ENCODE measurements around the gene SRP9.
"Not testable (repeated sequence)": the region's sequence is repeated elsewhere in the genome, so short reads cannot be mapped to it uniquely, and the experiment has no call there.

Gene SRP9

DNA sequence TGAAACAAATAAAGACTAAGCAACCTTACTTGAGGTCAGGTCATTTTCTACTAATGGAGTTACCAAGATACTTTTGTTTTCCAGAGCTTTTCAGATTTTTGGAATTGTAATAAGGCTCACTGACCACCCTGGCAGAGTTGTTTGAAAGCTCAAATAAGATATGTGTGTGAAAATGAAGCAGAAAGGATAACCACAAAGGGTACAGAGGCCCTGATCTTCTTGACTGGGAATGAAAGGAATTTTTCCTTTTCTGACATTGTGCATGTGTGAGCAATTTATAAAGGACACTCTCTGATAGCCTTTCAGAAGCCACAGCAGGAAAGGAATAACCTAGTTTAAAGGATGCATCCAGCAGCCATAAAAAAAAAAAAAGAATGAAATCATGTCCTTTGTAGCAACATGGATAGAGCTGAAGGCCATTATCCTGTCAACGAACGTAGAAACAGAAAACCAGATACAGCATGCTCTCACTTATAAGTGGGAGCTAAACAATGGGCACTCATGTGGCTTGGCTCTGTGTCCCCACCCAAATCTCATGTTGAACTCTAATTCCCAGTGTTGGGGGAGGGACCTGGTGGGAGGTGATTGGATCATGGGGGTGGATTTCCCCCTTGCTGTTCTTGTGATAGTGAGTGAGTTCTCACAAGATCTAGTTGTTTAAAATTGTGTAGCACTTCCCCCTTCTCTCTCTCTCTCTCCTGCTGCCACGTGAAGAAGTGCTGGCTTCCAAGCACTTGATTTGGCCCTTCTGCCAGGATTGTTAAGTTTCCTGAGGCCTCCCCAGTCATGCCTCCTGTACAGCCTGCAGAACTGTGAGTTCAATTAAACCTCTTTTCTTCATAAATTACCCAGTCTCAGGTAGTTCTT is 3.1 kb upstream of the SRP9 start:
- TF ChIP-seq, protein P1, sequence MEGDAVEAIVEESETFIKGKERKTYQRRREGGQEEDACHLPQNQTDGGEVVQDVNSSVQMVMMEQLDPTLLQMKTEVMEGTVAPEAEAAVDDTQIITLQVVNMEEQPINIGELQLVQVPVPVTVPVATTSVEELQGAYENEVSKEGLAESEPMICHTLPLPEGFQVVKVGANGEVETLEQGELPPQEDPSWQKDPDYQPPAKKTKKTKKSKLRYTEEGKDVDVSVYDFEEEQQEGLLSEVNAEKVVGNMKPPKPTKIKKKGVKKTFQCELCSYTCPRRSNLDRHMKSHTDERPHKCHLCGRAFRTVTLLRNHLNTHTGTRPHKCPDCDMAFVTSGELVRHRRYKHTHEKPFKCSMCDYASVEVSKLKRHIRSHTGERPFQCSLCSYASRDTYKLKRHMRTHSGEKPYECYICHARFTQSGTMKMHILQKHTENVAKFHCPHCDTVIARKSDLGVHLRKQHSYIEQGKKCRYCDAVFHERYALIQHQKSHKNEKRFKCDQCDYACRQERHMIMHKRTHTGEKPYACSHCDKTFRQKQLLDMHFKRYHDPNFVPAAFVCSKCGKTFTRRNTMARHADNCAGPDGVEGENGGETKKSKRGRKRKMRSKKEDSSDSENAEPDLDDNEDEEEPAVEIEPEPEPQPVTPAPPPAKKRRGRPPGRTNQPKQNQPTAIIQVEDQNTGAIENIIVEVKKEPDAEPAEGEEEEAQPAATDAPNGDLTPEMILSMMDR (IDR thresholded peaks at IDR 0.05; ENCODE audit: low read depth, low read length), result no peak

DNA sequence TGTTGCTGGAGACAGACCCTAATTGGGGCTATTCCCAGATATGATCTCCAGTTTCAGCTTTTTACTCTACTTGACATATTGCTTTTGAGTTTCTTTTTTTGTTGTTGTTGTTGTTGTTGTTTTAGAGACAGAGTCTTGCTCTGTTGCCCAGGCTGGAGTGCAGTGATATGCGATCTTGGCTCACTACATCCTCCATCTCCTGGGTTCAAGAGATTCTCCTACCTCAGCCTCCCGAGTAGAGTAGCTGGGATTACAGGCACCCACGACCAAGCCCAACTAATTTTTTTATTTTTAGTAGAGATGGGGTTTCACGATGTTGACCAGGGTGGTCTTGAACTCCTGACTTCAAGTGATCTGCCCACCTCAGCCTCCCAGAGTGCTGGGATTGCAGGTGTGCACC is 1.3 kb upstream of the SRP9 start:
- TF ChIP-seq, protein P1 (IDR thresholded peaks at IDR 0.05; ENCODE audit: low read depth, low read length), result no peak
- no peak for DNase-seq (ENCODE audit: low read depth in 2 of 2)
- no peak overlapping the region for H3K4me3 ChIP-seq (replicated peaks in 1 of 2; ENCODE audit: low read depth in 2 of 2, low read length in 2 of 2)

More for the DNA sequence above, 3.1 kb upstream of the SRP9 start:
- no peak for DNase-seq (ENCODE audit: low read depth in 2 of 2)
- H3K4me3 ChIP-seq (replicated peaks in 1 of 2; ENCODE audit: low read depth in 2 of 2, low read length in 2 of 2), result no peak overlapping the region

DNA sequence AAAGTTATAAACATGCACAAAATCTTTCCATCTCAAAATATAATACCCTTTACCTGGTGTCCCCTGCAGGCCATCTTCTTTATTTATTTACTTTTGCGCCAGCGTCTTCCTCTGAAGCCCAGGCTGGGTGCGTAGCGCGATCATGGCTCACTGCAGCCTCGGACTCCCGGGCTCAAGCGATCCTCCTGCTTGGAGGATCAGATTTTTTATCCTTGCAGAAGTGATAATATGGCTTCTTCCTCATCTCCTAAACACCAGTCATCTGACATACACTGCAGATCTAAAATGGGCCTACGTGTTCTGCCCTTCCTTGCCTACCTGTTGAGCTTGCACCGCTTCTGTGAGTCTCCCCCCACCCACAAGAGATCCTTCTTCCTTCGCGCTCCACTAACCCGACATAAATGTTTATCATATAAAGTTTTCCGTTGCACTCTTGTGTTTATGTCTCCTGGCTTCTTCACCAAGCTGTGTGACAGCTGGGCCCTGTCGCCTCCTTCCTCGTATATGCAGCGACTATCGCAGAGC is 506 bp upstream of the SRP9 start:
- DNase-seq (ENCODE audit: low read depth in 2 of 2), result no peak
- TF ChIP-seq, protein P1 (IDR thresholded peaks at IDR 0.05; ENCODE audit: low read depth, low read length), result no peak
- peak overlapping the region; percentile 29 to 94 for H3K4me3 ChIP-seq (replicated peaks in 1 of 2; ENCODE audit: low read depth in 2 of 2, low read length in 2 of 2)

DNA sequence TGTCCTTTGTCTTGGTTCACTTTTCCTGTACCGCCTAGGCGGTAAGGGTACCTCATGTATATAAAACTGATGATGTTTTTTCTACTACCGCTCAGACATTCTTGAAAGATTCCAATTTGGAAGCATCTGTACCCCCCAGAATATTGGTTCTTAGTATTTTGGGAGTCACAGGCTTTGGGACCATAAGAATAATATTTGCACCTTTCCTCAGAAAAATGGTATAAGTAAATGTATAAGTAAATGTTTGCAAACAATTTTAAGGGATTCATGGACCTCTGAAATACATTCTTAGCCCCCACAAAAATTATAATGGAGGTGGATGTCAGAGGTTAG is 677 bp downstream of the SRP9 start:
- TF ChIP-seq, protein P1 (IDR thresholded peaks at IDR 0.05; ENCODE audit: low read depth, low read length), result no peak
- no peak for DNase-seq (ENCODE audit: low read depth in 2 of 2)
- peak overlapping the region; percentile 84 to 94 for H3K4me3 ChIP-seq (replicated peaks in 1 of 2; ENCODE audit: low read depth in 2 of 2, low read length in 2 of 2)

DNA sequence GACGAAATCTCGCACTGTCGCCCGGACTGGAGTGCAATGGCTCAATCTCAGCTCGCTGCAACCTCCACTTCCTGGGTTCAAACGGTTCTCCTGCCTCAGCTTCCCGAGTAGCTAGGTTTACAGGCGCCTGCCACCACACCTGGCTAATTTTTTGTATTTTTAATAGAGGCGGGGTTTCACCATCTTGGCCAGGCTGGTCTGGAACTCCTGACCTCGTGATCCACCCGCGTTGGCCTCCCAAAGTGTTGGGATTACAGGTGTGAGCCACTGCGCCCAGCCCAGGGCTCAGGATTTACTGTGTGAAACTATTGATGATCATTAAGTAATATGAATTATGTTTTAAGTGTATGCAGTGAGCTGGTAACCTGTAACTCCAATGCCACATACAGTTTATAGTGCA is 1.5 kb downstream of the SRP9 start:
- peak overlapping the region; percentile 84 to 94 for H3K4me3 ChIP-seq (replicated peaks in 1 of 2; ENCODE audit: low read depth in 2 of 2, low read length in 2 of 2)

DNA sequence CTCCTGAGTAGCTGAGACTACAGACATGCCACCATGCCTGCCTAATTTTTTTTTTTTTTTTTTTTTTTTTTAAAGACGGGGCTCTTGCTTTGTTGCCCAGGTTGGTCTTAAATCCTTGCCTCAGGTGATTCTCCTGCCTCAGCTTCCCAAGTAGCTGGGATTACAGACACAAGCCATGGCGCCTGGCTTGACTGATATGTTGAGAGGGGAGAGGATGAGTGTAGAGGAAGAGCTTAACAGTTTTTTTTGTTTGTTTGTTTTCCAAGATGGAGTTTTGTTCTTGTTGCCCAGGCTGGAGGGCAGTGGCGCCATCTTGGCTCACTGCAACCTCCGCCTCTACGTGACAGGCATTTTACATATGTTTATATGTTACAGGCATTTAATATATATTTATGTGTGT is 2.5 kb downstream of the SRP9 start:
- DNase-seq (ENCODE audit: low read depth in 2 of 2), result no peak
- TF ChIP-seq, protein P1 (IDR thresholded peaks at IDR 0.05; ENCODE audit: low read depth, low read length), result no peak
- H3K4me3 ChIP-seq (replicated peaks in 1 of 2; ENCODE audit: low read depth in 2 of 2, low read length in 2 of 2), result no peak overlapping the region

More for the DNA sequence above, 1.5 kb downstream of the SRP9 start:
- not testable (repeated sequence) for DNase-seq (ENCODE audit: low read depth in 2 of 2)

DNA sequence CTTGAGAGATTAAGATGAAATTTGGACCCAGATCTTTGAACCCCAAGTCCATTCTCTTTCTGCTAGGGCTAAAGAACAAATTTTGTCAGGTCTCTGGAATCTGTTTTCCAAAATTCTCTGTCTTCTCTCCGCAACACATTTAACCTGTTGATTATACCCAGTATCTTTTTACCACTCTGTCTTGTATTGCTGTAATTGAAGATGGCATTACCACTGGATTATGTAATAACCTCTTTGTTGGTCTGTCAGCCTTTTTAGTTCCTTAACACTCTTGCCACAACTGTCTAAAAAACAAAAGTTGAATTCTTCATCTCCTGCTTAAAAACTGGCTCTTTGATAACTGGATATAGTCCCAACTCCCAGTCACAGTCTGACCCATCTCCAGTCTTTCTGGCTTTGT is 3.0 kb downstream of the SRP9 start:
- TF ChIP-seq, protein P1 (IDR thresholded peaks at IDR 0.05; ENCODE audit: low read depth, low read length), result no peak
- no peak for DNase-seq (ENCODE audit: low read depth in 2 of 2)
- no peak overlapping the region for H3K4me3 ChIP-seq (replicated peaks in 1 of 2; ENCODE audit: low read depth in 2 of 2, low read length in 2 of 2)

DNA sequence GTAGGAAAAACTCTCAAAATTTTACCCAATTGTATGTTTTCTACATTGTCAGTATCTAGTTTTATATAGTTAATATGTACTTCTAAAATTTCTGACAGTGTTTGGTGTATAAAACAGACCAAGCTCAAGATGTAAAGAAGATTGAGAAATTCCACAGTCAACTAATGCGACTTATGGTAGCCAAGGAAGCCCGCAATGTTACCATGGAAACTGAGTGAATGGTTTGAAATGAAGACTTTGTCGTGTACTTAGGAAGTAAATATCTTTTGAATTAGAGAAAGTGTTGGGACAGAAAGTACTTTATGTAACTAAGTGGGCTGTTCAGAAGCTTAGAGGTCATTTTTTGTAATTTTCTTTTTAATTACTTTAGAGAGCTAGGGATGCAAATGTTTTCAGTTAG is 11.5 kb downstream of the SRP9 start:
- DNase-seq (ENCODE audit: low read depth in 2 of 2); H3K4me3 ChIP-seq (replicated peaks in 1 of 2; ENCODE audit: low read depth in 2 of 2, low read length in 2 of 2): not testable (repeated sequence)

All from cardiac fibroblast (primary cell).